GM12892 (cell line): ENCODE measurements around the gene BCL11A.

Experiments used
- DNase-seq: peaks from one replicate; pipeline ENCODE4 v3.0.0; 2011; ENCODE audit not compliant: insufficient read length
- FAIRE-seq: peaks from 2 replicates; lab custom pipeline; 2011; peaks lifted over from hg19 to GRCh38; lab: Jason Lieb, UNC
- POLR2A ChIP-seq: IDR thresholded peaks from 2 replicates; pipeline ENCODE4 v1.6.1; 2011; ENCODE audit warnings: low read depth, low read length, control low read depth
- POLR2AphosphoS5 ChIP-seq: IDR thresholded peaks from 2 replicates; pipeline ENCODE4 v1.6.1; 2011; ENCODE audit warnings: low read depth, low read length, control low read depth
- TAF1 ChIP-seq: IDR thresholded peaks from 2 replicates; pipeline ENCODE4 v1.6.1; 2011; ENCODE audit warnings: low read depth, mild to moderate bottlenecking, control low read depth, low read length, borderline replicate concordance

The BCL11A gene

GRCh38 chr2:60557486-60557864 lies 4.0 kb upstream of the BCL11A start:
- FAIRE-seq: no peak
- TF ChIP-seq POLR2A (no peak), POLR2AphosphoS5 (no peak), TAF1 (no peak)
- no peak for DNase-seq

DNA sequence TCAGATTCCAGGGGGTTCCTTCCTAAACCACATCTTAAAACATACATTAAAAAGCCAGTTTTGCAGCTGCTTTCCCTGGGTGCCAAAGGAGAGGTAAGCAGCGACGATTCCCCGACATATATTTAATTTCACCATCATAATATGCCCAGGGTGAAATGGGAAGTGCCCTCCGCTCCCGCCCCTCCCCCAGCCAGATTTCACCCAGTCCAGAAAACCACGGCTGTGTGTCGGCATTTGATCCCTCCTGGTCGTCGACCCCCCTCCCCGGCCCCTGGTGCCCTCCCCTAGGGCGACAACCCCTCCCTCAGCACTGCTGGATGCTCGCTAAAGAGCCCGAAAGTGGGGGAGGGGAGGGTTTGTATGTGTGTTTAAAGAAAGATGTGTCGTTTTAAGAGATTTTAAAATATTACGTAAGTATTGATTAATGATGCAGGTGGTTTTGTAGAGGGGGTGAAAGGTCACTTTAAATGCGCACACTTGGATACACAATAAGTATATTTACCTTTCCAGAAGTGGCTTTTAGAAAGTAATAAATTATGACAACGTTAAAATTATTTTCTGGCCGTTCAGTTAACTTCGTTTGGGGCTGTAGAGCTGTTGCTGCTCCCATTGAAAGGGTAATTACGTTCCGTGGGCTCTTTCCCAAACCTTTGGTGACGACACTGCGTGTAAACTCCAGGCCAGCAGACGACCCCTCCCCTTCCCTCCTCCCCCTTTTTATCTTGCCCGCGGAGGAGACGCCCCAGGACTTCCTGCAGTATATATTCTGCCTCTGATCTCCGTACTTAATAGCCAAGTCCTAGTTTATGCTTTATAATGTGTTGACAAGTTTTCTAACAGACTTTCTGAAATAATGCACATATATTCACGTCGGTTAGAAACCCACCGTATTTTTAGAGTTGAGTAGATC lies 3.4 kb upstream of the BCL11A start:
- DNase-seq: no peak
- TF ChIP-seq POLR2A (no peak), TAF1 (no peak), POLR2AphosphoS5 (no peak)
- peak; percentile 70 for FAIRE-seq

DNA sequence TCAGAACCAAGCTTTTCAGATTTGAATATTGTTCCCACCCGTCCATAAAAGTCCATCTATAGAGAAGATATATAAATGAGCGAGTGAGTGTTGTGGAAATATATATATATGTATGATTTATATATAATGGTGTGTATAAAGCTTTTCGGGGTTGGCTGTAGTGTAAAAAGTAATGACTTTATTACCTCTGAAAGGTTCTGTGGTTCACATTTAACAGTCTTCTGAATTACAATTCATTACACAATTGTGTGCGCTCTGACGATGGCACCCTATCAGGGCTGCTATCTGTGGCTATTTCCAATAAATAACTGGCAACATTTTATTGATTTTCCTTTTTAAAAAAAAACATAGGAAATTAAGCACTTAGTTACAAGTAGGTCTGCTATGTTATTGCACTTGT lies 2.7 kb upstream of the BCL11A start:
- DNase-seq: no peak
- no peak for TF ChIP-seq POLR2A
- no peak for TF ChIP-seq TAF1
- no peak for TF ChIP-seq POLR2AphosphoS5
- peak; percentile 44 for FAIRE-seq

GRCh38 chr2:60555783-60556139 lies 2.3 kb upstream of the BCL11A start:
- DNase-seq: no peak
- TF ChIP-seq POLR2A (no peak), TAF1 (no peak), POLR2AphosphoS5 (no peak)
- no peak for FAIRE-seq

DNA sequence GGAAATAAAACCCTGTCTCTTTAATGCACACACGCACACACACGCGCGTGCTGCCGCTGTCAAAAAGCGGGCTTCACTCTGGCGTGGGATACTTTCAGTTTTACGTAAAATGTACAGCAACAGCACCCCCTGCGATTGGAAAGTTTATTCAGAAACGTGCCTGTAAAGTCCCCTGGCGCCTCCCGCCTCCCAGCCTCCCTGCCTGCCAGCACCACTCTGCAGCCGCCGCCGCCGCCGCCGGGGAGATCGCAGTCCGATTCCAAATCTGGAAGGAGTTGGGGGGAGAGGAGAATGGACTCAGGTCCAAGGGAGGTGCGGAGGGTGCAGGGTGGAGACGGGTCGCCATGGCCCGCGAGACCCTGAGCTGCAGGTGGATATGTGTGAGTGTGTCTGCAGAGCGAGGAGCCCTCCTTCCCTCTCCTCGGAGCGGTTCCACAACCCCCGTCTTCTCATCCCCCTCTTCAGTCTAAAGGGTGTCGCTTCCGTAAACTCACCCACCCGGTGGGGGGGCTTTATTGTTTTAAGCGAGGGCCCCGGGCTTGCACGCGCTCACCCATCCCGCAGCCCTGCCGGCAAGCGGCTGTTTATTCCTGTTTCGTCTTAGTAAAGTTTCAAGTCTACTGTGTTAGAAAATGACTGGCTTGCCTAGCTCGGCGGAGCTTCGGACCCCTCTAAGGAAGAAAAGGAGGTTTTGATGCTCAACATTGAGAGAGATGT lies 1.8 kb upstream of the BCL11A start:
- FAIRE-seq: peak; percentile 95
- DNase-seq: peak; percentile 39
- TF ChIP-seq POLR2A (no peak), POLR2AphosphoS5 (no peak), TAF1 (no peak)

DNA sequence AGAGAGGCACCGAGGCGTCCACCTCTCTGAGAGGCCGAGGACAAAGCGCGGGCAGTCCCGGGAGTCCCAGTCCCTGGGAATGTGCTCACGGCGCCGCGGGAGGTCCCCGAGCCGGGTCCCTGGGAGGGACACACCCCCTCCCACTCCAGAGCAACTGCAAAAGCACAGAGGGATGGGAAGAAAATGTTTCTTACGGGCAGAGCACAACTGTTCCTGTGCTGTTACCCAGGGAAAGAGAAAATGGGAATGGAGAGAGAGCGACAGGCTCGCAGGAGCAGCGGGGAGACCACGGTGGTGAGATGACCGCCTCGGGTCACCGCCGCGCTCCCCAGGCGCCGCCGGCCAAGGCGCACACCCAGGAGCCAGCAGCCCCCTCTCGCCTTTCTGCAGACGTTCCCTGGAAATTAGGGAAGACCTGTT lies 1.2 kb upstream of the BCL11A start:
- no peak for TF ChIP-seq POLR2A
- TF ChIP-seq POLR2AphosphoS5: no peak
- TF ChIP-seq TAF1: no peak
- DNase-seq (no peak), FAIRE-seq (no peak)

- no peak for TF ChIP-seq POLR2AphosphoS5
- TF ChIP-seq POLR2A: no peak
- no peak for TF ChIP-seq TAF1
- FAIRE-seq (peak; percentile 51), DNase-seq (no peak)
These were observed 706 bp upstream of the BCL11A start for GRCh38 chr2:60554074-60554645.

DNA sequence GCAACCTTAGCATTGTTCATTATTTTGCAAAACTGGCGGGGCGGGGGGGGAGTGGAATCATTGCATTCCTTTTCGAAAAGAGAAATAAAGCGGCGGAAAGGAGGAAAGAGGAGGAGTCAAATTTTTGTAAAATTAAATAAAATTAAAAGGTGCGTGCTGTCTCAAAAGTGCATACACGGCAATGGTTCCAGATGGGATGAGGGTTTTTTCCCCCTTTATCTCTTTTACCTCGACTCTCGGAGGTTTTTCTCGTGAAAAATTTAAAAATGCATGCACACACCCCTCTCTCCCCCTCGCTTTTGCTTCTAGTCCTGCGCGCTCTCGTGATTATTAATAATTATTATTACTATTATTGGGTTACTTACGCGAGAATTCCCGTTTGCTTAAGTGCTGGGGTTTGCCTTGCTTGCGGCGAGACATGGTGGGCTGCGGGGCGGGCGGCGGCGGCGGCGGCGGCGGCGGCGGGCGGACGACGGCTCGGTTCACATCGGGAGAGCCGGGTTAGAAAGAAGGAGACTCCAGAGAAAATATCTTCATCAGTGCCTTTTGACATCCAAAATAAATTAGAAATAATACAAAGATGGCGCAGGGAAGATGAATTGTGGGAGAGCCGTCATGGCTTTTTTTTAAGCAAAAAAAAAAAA lies 481 bp downstream of the BCL11A start:
- FAIRE-seq: no peak
- DNase-seq: no peak
- no peak for TF ChIP-seq POLR2AphosphoS5

DNA sequence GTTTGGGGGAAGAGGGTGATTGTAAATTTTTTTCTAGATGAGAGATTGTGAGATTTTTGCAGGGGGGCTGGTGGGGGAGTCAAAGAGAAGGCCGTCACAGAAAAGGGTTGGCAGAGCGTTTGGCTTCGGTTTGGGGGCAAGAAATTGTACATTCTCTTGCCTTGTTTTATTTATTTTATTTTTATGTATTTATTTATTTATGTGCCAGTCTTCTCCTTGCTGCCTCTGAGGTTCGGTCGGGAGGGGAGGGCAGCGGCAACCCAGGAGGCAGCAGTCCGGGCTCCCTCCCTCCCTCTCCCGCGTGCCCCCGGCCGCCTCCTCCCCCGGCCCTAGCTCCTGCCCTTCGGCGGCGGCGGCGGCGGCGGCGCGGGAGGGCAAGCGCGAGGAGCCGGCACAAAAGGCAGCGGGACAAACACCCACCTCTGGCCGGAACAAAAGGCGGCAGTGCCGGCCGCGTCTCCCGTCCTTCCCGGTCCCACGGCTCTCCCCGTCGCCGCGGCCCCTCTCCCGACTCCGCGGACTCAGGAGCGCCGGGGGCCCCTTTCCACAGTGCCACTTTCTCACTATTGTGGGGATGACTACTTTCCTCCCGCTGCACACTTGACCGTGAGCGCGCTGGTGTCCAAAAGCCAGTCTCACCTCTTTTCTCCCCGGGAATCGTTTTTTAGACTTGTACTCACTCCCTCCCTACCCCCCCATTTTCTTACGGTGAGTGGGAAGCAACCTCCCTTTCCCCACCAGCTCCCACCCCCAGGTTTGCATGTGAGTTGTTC lies 1.2 kb downstream of the BCL11A start:
- TF ChIP-seq POLR2A (no peak), TAF1 (no peak), POLR2AphosphoS5 (no peak)
- peak; percentile 74 for FAIRE-seq
- DNase-seq: no peak

DNA sequence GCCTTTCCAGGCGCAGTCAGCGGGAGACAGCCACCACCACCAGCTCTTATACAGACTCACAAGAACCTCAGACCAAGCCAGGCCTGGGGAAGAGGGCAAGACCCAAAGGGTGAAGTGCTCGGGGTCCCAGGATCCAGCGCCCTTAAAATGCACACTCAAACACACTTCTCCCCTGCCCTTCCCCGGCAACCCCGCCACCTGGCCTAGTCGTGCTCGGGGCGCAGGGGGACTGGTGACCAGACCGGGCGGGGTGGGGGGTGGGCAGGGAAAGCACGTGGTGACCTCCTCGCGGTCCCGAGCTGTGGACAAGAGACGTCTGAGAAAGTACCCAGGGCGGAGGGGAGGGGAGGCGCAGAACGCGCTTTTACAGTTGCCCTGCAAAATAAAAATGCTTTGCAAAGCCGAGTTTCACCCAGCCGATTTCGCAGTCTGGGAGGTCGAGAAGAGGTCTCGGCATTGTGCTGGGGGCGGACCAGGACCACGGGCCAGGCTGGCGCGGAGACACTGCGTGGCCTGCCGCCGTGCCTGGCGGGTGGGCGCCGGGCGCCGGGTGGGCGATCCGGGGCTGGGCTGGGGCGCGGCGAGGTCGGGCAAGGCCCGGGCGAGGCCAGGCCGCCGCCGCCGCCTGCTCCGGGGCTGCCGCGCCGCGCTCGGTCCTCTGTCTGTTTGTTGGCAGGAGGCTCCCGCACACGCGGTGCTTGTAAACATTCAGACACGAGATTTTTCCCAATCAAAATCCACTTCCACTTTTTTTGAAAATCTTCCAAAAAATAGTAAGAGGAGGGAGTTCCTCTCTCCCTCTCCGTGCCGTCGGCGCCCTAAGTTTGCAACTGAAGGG lies 2.0 kb downstream of the BCL11A start:
- peak; percentile 82 for FAIRE-seq
- DNase-seq: no peak
- no peak for TF ChIP-seq POLR2AphosphoS5
- no peak for TF ChIP-seq TAF1
- no peak for TF ChIP-seq POLR2A
